HG03280 (cell line): Measurements from ENCODE around the gene C16orf89.
A peak's percentile ranks its signal among the peaks of the same experiment; 100 is the strongest.
"Not testable (repeated sequence)": the region's sequence is repeated elsewhere in the genome, so short reads cannot be mapped to it uniquely, and the experiment has no call there.

Source experiments
- ATAC-seq: cut with Tn5 transposase; IDR thresholded peaks from one replicate; pipeline ENCODE4 v1.9.1; 2021; ENCODE audit warnings: mild to moderate bottlenecking, moderate library complexity; ENCODE audit not compliant: unreplicated experiment

C16orf89 gene

GRCh38 chr16:5062790-5063765, 2.7 kb downstream of the C16orf89 start:
- ATAC-seq, result no peak

- ATAC-seq, result no peak
Measured at GRCh38 chr16:5062051-5062450, 3.7 kb downstream of the C16orf89 start.

GRCh38 chr16:5060073-5060641, 5.6 kb downstream of the C16orf89 start:
- no peak for ATAC-seq

- no peak for ATAC-seq
Measured at GRCh38 chr16:5059386-5060072, 6.2 kb downstream of the C16orf89 start.

DNA sequence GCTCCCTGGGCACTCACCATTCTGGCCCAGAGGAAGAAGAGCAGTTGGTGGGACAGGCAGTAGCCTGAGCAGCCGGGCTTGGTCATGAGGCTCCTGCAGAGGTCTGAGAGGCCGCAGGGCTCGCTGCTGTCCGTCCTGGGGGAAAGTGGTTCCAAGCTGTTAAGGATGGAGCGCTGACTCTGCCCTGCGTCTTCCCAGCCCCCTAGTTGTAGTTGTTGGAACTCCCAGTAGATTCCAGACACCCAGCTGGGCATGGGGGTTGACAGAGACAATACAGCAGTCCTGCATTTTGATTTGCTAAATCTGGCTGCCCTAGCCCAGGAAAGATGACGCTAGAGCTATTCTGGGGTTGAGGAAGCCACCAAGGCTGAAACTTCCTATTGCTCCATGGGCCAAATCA, 7.3 kb downstream of the C16orf89 start:
- ATAC-seq, result no peak

DNA sequence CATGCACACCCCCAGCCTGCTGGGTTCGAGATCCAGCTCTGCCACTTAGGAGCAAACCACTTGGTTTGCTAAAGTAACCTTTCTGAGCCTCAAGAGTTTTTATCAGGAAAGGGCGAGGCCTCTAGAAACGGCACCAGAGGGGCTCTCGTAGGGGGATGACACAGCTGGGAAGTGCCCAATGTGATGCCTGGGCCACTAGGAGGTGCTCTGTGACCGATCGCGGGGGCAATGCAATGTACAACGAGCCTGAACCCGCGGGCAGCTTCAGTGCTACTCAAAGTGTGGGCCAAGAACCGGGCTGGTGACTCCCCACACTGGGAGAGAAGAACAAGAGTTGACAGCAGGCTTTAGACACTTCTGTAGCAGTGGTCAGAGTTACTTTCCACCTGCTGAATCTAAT, 9.4 kb downstream of the C16orf89 start:
- peak; percentile 51 for ATAC-seq

GRCh38 chr16:5054876-5055865, 10.6 kb downstream of the C16orf89 start:
- no peak for ATAC-seq

- ATAC-seq, result no peak
Measured at GRCh38 chr16:5046914-5047313, 18.8 kb downstream of the C16orf89 start.

DNA sequence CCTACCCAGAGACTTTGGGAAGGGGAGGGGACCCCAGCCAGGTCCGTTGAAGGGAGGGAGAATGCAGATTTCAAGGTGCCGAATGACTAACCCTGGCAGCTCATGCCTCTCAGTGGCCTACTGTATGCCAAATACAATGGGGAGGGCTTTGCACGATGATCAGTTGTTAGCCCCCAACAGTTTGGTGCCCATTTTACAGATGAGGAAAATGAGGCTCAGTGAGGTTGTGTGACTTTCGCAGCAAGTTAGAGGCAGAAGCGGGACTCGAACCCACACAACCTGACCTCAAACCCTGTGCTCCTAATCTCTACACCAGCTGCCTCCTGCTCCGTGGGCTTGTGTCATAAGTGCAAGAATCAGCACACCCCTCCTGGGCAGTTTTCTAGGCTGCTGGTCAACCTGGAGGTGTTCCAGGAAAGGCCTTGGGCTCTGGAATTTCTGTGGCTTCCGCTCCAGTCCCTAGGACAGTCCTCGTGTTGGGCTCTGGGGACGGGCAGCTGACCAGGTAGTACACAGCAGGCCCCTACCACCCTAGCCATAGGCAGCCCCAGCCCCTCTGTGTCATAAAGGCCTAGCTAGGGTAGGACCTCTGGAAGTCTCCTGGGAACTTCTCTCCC, 20.1 kb downstream of the C16orf89 start:
- no peak for ATAC-seq

- ATAC-seq, result not testable (repeated sequence)
Measured at GRCh38 chr16:5044581-5044980, 21.2 kb downstream of the C16orf89 start.

GRCh38 chr16:5044011-5044540, 21.7 kb downstream of the C16orf89 start:
- no peak for ATAC-seq

DNA sequence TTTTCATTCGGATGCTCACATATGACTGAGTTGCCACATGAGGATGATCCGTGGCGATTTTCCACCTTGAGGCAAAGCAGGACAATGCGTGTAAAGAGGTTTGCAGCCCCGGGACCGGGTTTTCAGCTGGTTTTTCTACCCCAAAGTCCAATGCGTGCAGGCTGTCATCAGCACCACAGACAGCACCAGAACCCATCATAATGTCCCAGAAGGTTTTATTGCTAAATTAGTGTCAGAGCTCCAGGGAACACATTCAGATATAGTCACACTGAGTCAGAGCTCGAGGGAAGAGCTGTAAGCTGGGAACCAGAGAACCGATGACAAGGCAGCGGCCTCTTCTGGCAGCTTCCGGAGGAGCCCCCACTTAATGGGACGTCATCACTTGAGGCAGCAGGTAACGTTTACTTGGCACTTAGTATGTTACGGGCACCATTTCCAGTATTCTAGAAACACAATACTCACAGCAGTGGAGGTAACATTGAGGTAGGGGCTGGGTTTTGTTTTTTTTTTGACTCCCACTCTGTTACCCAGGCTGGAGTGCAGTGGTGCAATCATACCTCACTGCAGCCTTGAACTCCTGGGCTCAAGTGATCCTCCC, 23.1 kb downstream of the C16orf89 start:
- ATAC-seq, result no peak

DNA sequence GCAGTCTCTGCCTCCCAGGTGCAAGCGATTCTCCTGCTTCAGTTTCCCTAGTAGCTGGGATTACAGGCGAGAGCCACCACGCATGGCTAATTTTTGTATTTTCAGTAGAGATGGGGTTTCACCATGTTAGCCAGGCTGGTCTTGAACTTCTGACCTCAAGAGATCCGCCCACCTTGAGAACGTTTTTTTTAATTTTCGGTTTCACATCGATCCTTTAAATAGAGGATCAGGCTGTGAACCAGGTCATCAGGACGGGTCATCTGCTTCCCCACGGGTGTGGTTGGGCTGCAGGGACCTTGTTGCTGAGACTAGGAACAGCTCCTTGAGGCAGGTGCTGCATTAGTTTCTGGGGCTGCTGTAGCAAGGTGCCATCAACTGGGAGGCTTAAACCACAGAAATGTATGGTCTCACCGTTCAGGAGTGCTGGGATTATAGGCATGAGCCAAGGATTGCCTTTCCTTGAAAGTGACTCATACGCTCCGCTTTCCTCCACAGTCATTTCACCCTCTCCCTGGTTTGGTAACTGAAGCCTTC, 24.1 kb downstream of the C16orf89 start:
- no peak for ATAC-seq

DNA sequence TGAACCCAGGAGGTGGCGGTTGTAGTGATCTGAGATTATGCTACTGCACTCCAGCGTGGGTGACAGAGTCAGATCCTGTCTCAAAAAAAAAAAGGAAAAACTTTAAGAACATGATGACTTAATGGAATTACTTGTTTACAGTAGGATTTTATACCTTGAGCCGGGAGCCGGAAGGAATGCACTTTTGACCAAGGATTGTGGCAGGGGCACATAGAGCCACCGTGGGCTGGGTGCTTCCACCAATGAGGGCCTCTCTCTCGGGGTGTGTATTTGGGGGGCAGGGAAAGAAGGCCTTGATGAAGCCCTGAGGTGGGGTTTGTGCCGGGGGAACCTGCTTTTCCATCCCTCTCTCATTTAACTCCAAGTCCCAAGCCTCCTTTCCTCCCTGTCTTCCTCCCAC, 25.3 kb downstream of the C16orf89 start:
- no peak for ATAC-seq

- ATAC-seq, result no peak
Measured at GRCh38 chr16:5036228-5037156, 29.3 kb downstream of the C16orf89 start.

DNA sequence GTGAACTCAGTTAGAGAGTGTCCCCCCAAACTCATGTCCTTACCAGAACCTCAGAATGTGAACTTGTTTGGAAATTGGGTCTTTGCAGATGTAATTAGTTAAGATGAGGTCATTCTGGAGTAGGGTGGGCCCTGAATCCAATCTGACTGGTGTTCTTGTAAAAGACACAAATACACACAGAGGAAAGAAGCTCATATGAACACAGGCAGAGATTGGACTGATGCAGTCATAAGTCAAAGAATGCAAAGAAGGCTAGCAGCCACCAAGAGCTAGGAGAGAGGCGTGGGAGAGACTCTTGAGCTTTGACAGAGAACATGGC, 29.9 kb downstream of the C16orf89 start:
- no peak for ATAC-seq

DNA sequence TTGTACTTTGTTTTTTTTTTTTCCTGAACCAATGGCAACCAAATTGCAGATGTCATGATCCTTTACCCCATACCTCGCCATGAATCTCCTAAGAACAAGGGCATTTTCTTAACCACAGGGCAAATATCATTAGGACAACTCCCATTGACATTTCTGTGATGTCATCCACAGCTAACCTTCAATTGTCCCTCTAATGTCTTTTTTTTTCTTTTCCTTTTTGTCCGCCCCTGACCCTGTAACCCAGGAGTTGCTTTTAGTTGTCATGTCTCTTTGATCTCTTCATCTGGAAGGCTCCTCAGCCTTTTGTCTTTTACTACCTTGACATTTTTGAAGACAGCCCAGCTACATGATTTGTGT, 31.6 kb downstream of the C16orf89 start:
- ATAC-seq, result no peak
